GM21786 (cell line): ENCODE data around the gene CASTOR2.
"Not testable (repeated sequence)": the region's sequence is repeated elsewhere in the genome, so short reads cannot be mapped to it uniquely, and the experiment has no call there.

Source experiments
- ATAC-seq: cut with Tn5 transposase; IDR thresholded peaks from one replicate; pipeline ENCODE4 v1.9.1; 2021; ENCODE audit not compliant: unreplicated experiment

The CASTOR2 gene

DNA sequence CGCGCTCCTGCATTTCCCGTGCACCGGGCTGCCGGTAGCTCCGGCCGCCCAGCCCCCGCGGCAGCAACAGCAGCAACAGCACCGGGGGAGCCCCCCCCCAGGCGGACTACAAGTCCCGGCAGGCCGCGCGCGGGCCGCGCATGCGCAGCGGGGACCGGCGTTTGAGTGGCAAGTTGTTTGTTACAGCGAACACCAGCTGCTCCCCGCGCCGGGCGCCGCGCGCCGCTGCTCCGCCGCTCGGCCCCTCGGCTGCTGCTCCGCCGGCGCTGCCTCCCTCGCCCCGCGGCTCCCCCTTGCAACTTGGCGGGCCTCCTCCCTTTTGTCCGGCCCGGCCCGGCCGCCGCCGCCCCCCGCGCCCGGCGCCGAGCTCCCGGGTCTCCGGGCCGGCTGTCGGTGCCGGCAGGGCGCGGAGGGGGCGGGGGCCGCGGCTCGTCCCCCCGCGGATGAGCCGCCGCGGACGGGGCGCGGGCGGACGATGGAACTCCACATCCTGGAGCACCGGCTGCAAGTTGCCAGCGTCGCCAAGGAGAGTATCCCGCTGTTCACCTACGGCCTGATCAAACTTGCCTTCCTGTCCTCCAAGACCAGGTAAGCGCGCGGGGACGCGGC, at the start of gene CASTOR2:
TSS of gene CASTOR2 (plus strand) at position 195 of the 609 bp plus-strand sequence. CDS start at position 476, 281 bp downstream.
- peak; percentile 84 for ATAC-seq

DNA sequence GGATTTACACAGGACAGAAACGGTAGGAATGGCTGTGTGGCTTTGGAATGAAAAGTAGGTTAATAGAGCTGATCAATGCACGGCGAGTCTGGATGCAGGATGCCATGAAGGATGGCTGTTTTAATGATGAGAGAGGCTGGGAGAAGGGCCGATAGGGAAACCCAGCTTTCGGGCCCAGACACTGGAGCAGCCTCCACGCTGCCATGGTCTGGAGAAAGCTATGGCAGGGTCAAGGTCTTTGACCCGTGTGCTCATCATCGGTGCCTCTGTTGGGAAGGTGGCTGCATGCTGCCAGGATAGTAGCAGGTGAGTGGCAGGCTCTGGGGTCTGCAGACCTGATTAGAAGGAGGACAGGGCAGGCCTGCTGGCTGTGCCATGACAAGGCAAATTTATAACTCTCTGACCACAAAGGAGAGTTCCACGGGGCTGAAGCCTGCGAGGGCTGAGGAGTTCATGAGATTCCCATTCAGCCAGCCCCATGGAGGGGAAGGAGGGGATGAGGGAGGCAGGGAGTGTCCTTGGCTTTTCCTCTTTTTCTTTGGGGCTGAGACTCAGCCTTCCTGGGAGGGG, 42.1 kb upstream of the CASTOR2 start:
- not testable (repeated sequence) for ATAC-seq

DNA sequence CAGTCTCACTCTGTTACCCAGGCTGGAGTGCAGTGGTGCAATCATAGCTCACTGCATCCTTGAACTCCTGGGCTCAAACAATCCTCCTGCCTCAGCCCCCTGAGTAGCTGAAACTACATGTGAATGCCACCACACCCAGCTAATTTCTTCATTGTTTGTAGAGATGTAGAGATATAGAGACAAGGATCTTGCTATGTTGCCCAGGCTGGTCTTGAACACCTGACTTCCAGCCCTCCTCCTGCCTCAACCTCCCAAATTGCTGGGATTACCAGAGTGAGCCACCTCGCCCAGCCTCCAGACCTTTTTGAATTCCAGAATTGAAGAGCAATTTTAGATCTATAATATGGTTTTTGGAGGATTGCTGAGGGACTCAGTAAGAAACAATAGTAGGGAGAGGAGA, 40.9 kb upstream of the CASTOR2 start:
- not testable (repeated sequence) for ATAC-seq

DNA sequence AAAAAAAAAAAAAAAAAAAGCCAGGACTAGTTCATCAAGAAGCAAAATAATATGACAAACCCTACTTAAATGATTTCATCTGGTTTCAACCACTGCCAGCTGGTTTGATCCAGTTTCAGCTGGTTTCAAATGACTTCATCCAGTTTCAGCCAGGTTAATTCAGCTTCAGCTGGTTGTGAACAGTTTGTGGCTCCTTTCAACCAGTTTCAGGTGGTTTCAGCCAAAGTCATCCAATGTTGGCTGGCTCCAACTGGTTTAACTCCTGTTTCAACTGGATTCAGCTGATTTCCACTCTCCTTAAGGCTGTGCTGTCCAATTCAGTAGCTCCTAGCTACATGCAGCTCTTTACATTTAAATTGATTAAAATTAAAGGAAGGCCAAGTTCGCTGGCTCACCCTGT, 37.5 kb upstream of the CASTOR2 start:
- ATAC-seq = not testable (repeated sequence)

DNA sequence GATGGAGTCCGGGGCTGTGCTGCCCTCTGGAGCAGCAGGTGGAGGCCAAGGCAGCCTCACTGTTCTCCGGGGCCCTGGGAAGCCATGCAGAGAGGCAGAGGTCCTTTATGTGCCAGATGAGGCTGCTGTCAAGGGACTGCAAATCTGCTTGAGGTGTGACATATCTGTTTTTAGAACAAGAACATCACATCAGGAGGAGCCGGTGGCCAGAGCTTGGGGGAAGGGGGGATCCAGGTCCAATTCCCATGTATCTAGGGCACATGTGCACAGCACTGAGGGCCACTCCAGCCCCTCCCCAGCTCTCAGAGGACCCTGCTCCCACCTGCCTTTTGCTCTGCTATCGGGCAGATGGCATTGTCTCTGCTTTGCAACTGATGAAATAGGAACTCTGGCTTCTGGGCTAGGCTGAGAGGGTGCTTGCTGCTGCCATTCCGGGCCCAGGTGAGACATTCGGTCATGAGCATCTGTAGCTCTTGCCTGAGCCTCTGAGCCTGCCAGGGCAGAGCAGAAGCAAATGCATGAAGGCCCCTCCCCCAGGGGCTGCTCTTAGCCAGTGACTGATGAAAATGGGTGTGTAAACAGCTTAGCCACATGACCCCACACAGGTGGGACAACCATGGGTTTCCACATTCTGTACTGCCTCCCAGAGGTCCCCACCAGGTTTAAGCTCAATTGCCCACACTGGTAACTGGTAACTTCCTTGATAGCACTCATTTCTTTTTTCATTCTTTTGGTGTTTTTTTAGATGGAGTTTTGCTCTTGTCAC, 32.8 kb upstream of the CASTOR2 start:
- ATAC-seq = peak; percentile 40

DNA sequence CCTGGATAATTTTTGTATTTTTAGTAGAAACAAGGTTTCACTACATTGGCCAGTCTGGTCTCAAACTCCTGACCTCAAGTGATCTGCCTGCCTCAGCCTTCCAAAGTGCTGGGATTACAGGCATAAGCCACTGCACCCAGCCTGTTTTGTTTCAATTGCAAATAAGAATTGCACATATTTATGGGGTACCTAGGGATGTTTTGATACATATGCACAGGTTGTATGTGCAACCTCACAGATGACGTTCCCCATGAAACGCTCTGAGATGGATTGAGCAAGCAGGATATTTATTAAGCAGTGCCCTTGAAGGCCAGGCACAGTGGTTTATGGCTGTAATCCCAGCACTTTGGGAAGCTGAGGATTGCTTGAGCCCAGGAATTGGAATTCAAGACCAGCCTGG, 25.1 kb upstream of the CASTOR2 start:
- ATAC-seq = not testable (repeated sequence)

DNA sequence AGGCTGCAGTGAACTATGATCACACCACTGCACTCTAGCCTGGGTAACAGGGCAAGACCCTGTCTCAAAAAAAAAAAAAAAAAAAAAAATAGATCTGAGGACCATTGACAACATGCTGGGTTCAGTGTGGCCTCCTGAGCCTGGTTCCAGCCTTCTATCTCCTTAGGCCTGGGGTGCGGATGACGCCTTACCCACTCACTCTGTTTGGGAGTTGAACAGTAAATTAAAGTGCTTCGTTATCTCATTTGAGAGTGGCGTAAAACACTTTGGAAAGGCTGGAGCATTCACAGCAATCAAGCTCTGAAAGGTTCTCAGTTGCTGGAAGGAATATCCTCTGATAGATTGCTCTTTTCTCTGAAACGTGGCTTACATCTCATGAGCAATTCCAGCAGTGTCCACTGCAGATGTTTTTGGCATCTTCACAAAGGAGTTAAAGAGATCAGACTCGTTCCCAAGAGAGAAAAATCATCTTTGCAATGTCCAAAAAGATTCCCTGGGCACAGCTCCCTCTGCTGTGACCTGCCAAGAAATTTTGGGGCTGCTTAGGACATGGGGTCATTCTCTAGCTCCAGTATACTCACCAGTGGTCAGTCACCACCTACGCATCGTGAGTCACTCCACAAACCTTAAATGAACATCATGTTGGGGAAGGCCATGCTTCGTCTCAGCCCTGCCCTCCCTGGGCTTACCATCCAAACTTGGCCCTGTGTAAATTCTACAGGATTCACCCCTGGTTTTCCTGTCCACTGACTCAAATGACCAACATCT, 23.0 kb upstream of the CASTOR2 start:
- not testable (repeated sequence) for ATAC-seq

DNA sequence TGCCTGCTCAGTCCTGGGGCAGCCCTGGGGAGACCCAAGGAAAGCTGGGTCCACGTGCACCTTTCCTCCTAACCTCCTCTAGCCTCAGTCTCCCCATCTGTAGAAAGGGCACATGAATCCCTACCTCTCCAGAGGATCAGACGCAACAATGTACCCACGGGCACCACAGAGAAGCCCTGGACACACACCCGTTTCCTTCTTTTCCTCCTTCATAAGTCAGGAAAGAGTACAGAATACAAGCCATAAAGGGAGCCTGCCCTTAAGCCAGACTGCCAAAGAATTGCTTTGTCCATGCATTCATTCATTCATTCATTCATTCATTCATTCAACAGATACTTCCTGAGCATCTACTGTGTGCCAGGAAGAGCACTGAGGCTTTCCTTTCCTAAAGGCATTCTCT, 20.6 kb upstream of the CASTOR2 start:
- ATAC-seq = not testable (repeated sequence)

DNA sequence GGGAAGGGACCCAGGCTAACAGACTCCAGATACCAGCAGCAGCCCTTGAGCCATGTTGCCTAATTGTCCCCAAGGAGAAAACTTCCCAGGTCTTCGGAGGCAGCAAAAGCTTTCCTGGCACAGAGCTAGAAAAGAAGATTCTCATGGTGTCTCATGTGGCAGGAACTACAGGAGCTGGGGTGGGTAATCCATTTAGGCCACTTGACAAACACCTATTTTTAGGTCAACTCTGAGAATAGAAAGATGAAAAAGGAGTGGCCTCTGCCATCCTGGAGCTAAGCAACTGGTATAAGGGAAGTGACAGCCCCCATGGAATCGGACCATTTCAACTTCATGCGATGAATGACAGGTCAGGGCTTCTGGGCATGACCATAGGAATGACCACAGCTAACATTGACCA, 16.8 kb upstream of the CASTOR2 start:
- not testable (repeated sequence) for ATAC-seq

DNA sequence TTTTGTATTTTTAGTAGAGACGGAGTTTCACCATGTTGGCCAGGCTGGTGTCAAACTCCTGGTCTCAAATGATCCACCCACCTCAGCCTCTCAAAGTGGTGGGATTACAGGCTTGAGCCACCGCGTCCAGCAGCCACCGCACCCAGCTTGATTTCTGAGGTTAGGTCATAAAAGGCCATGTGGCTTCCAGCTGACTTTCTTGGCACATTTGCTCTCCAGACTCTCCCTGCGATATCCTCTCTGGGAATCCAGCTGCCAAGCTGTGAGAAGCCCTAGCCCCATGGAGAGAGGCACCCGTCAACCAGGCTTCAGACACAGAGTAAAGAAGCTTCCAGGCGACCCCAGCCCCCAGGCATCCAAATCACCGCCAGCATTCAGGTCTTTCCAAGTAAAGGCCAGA, 10.7 kb upstream of the CASTOR2 start:
- ATAC-seq = not testable (repeated sequence)

DNA sequence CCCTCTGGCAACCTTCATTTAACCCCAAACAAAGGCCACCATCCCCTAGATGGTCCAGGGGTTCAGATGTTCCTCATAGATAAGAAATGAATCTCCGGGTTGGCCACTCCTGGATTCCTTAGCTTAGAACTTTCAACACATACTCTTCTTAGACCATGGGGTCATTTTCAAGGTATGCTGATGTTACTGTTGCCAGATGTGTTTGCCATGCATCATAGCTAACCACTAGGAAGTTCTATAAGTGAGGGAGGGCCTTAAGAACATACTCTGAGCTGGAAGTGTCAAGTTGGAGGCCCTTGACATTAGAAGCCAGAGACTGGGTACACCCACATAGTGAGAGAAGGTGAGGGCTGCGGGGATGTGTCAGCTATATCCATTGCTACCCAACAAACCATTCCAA, 6.2 kb upstream of the CASTOR2 start:
- ATAC-seq = not testable (repeated sequence)

DNA sequence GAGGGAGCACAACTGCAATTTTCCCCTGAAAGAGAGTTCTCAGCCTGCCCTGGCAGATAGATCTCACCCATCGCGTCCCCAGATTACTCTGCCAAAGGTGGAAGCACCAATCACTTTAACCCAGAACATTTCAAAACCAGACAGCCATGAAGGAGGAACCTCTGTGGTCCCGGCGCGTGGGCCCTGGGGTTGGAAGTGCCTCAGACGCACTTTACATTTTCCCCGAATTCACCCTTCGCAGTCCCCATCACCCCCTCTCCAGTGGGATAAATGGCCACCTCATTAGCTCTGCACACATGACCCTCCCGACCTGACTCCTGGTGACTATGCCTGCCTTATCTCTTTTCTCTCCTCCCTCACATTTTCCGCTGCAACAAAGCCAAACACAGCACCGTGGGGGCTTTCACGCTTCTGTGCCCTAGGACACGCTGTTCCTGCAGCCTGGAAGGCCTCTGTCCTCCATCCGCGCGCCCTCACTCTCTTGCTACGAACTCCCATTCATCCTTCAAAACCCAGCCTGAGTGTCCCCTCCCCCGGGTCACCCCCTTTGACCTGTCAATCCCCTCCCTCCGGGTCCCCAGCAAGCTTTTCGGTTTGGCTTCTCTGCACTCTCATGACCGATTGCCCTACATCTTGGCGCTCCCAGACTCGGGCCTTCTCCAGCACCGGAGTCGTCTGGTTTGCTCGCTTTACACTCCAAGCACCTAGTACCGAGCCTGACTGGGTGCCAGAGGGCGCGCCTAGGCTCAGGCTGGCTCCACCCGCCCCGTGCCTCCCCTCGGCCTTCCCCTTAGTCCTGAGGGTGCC, 598 bp upstream of the CASTOR2 start:
- ATAC-seq = not testable (repeated sequence)

DNA sequence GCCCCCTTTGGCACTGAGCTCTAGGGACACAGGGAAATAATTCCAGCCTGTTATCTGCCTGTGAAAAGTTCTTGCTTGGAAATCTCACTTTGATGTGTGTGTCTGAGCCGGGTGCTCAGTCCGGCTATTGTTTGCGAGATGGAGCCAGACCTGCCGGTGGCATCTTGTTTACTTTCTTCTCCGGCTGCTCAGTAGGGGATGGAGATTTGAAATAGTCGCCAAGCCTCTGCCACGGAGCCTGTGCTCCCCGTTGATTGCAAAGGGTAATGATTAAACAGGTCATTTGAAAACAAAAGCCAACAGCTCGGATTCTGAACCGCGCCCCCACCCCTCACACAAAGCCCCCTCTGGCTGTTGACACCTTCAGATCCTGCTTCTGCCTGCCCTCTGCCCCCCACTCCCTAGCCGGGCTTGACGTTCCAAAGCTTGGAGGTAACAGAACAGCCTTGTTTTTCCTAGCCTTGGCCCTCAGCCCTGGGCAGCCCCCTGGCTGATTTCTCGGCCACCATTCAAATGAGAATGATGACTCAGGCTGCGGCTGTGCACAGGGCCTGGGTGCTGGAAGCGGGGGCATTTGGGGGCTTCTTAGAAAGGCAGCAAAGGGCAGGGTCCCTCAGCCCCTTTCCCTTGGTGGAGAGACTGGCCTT, 1.8 kb downstream of the CASTOR2 start:
- ATAC-seq = not testable (repeated sequence)

DNA sequence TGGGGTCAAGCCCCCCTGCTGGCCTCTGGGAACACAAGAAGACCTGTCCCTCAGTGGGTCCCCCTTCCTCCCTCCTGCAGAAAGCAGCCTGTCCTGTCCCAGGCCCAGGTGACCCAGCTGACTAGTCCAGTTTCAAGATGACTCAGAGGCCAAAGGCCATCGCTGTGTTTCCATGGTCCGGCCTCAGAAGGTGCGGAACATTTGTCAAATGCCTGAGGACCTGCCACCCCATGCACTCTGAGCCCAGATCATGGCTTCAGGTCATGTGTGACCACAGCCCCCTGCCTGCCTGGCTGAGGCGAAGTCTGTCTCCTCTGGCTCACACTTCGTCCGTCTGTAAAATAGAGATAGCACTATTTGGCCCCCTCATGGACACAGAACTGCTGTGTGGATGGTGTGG, 2.4 kb downstream of the CASTOR2 start:
- ATAC-seq = not testable (repeated sequence)

DNA sequence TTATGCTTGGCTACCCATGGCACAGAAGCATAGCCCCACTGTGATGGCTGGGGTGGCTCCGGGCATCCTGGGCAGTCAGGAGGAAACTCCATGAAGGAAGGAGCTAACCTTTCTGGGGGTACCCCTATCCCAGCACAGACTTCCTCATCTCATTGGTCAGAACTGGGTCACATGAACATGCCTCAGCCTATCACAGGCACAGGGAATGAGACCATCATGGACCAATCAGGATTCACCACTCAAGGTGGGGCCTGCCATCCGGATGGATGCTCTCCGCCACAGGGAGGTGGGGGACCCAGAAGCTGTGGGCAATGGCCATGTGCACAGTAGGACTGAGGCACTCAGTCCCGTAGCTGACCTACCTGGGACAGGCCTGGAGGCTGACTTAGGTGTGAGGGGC, 6.9 kb downstream of the CASTOR2 start:
- ATAC-seq = not testable (repeated sequence)

DNA sequence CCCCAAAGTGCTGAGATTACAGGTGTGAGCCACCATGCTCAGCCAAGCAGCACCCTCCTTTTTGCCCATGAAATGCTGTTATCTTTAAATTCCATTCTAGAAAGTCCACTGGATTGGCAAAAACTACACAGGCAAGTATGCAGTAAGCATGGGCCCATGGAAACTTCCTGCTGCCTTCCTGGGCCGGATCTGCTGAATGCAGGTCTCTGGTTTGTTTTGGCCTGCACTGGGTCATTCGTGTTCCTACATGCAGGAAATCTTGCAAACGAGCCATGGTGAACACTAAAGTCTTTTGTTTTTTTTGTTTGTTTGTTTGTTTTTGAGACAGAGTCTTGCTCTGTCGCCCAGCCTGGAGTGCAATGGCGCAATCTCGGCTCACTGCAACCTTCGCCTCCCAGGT, 7.9 kb downstream of the CASTOR2 start:
- not testable (repeated sequence) for ATAC-seq

DNA sequence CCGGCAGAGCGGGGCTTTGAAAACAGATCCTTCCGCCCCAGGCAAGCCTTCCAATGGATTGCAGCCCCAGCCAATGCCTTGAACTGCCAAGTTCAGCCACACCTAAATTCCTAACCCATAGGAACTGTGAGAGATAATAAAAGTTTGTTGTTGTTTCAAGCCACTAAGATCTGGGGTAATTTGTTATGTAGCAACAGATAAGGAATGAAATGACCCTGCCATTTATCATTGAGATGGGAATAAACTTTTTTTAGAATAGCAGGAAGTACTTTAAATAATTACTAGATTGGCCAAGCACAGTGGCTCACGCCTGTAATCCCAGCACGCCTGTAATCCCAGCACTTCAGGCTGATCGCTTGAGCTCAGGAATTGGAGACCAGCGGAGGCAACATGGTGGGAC, 11.5 kb downstream of the CASTOR2 start:
- not testable (repeated sequence) for ATAC-seq

DNA sequence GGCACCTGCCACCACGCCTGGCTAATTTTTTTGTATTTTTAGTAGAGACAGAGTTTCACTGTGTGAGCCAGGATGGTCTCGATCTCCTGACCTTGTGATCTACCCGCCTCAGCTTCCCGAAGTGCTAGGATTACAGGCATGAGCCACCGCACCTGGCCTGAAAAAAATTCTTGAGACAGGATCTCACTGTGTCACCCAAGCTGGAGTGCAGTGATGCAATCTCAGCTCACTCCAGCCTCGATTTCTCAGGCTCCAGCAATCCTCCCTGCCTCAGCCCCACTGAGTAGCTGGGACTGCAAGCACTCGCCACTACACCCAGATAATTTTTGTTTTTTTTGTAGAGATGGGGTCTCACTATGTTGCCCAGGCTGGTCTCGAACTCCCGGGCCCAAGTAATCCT, 13.0 kb downstream of the CASTOR2 start:
- ATAC-seq = not testable (repeated sequence)

DNA sequence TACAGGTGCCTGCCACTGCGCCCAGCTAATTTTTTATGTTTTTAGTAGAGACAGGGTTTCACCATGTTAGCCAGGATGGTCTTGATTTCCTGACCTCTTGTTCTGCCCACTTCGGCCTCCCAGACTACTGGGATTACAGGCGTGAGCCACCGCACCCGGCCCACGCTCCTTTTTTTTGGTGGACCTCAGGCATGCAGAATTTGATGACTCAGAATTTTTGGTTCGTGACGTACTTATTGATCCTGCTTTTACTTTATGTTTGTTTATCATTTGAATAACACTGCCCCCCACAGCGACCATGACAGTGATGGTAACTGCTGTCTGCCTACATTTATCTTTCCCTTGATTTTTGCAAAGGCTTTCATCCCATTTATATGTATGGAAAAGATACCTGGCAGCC, 23.9 kb downstream of the CASTOR2 start:
- not testable (repeated sequence) for ATAC-seq

DNA sequence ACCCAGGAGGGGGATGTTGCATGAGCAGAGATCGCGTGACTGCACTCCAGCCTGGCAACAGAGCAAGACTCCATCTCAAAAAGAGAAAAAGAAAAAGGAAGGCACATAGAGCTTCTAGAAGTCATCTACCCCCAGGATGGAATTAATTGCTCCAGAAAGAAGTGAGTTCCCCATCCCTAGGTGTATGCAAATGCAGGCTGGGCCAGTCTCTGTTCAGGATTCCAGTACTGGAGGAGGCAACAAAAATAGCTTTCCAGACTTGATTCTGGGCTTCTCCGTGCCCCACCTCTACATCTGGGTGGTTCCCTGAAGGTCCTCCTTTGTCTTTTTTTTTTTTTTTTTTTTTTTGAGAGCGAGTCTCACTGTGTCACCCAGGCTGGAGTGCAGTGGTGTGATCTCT, 28.6 kb downstream of the CASTOR2 start:
- no peak for ATAC-seq
